ENCODE results near the gene SCAMP4.

Gene SCAMP4

DNA sequence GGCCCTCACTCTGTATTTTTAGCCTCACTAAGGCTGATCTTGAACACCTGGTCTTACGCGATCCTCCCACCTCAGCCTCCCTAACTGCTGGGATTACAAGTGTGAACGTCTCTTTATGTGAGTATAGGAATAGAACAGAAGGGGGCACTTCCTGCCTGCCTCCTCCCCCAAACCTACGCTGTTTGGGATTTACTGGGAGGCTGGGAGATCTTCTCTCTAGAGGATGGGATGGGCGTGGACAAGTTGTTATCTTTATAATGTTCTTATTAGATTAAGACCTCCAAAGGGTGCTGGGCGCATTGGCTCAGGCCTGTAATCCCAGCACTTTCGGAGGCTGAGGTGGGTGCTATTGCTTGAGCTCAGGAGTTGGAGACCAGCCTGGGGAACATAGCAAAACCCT, 32.9 kb downstream of the SCAMP4 start:
- no peak for DNase-seq (ENCODE audit: low read depth in 2 of 2)

DNA sequence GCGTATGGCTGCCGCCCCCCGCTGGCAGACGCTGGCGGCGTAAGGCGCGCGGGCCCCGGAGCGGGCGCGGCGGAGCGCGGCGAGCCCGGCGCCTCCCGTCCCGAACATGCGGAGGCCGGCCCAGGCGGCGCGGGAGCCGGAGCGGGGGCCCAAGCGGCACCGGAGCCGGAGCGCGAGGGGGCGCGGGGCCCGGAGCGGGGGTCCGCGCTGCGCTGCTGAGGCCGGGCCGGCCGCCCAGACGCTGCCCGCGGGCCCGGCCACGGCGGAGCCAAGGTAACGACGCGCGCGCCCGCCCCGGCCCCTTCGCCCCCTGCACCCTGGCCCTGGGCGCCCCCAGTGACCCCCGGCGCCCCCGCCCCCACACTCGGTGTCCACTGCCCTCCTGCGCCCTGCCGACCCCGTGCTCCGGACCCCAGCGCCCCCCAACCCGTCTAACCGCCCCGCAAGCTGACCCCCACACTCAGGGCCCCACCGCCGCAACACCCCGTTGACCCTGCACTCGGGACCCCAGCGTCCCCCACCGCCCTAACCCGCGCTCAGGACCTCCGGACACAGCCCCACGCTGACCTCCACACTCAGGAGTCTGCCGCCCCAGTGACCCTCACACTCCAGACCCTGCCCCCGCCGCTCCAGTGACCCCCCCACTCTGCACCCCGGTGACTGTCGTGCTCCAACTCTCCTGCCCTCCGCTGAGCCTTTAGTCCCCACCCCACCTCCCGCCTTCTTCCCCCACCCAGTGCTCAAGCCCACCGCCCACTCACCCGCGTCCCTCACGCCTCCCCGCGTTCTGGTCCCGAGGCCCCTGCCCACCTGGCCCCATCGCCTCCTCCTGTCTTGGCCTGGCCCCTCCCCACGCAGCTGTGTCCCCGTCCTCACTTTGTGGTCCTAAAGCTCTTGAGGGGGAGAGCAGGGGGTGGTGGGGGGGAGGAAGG, 36.2 kb downstream of the SCAMP4 start, which contains the start of gene CSNK1G2:
CSNK1G2 (plus strand) TSS at position 27 of the 932 bp plus-strand sequence. CDS start 28,601 bp downstream, outside the sequence.
- peak in 1 of 2 donors; percentile 14 for DNase-seq (ENCODE audit: low read depth in 2 of 2)

DNA sequence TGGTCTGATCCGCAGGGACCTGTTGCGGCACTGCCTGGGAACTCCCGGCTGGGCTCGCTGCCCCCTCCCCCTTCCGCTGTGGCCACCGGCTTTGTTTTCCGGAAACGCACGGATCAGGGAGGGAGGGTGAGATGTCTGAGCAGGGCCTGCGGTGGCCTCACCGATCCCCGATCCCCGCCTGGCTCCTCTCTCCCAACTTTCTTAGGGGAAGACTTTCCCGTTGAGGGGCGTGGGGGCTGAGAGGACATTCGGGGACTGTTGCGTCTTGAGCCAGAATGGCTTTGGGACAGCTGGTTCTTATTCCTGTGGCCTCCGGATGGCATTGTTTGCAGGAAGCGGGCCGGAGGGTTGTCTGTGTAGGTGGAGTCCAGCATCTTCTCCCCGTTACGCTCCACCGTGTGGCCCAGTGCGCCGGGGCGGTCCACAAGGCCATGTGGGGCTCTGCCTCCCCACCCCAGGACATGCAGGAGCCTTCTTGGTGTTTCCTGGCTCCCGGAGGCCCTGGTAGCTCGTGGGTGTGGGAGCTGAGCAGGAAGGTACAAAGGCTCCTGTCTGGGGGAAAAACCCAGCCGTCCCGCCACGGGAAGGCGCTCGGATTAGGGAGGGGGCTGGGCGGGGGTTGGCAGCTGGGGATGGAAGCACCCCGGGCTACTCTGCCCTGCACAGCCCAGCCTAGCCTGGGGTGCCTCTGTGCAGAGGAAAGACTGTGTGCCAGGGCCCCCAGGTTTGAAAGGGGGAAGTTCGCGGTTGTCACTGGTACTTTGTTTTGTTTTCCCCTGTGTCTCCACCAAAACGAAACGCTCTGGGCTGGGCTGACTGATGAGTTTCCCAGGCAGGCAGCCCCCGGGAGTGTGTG, 37.1 kb downstream of the SCAMP4 start:
- peak; percentile 47 to 55 for DNase-seq (ENCODE audit: low read depth in 2 of 2)

DNA sequence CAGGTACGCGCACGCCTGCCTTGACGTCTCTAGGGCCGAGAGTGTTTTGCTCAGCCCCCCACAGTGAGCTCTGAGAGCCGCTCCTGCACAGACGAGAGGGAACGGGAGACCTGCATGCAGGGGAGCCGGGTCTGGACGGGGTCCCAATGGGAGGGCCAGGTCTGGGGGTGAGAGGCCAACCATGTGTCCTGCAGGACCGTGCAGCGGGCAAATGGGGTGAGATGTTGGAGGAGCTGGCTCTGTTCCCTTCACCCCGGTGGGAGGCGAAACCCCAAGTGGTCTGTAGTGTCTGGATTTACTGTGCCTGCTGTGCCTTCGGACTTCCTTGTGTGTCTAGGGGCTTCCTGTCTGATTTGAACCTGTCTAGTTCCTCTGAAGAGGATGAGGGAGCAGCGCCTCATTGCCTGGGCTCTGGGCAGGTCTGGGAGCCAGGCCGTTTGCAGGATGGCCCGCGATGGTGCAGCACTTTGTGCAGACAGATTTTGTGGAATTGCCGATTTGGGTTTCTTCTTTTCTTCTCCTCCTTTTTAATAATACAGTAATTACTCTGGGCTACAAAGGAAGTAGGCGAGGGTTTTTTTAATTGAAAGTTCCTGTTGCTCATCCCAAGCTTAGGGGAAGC, 37.8 kb downstream of the SCAMP4 start:
- no peak for DNase-seq (ENCODE audit: low read depth in 2 of 2)

DNA sequence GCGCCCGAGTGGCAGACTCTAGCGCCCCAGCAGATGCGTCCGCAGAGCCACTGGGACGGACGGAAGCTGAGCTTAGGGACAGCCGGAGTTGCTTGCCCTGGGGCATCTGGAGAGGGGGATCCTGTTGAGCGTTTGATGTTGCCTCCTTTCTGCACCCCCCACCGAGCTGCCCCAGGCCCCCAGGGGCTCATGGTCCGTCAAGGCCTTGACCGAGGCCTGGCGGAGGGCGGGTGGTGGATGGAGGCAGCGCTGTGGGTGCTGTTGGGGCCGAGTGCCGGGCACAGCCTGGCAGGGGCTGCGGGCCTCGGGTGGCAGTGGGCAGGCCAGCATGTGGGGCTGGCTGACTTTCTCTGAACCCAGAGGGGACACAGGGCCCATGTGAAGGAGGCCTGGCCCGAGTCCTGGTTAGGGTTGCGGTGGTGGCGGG, 38.5 kb downstream of the SCAMP4 start:
- DNase-seq (ENCODE audit: low read depth in 2 of 2), result no peak

DNA sequence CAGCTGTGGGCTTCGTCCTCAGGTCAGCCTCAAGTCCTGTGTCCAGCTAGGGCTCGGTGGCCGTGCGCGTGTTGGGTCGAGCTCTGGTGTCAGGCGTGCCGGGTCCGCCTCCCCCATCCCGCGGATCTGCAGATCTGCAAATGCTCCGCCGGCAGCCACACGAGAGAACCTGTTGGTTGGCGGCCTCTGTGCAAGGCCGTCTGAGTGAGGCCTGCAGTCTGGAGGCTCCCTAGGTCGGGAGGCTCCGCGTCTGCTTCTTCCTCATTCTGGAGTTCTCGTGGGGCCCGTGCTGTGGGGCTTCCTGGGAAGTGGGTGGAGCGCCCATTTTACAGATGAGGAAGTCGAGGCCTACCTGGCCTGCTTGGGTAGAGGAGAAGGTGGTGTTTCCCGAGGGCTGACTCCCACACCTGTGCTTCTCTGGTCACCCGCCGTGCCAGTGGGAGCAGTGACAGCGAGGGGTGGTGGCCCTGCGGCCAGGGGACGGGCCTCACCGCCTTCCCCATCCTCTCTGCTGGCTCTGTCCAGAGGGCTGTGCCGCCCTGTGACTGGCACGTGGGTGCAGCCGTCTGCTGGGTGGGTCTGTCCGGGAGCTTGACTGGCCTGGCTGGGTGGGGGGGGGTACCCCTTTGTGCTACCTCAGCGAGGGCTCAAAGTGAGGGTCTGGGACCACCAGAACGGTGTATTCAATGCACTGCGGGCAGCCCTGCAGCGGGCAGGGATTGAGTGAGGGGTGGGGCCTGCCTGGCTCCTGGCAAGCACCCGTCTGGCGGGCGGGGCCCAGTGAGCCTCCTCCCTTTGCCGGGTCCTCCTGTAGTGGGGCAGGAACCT, 39.1 kb downstream of the SCAMP4 start:
- DNase-seq (ENCODE audit: low read depth in 2 of 2), result no peak

DNA sequence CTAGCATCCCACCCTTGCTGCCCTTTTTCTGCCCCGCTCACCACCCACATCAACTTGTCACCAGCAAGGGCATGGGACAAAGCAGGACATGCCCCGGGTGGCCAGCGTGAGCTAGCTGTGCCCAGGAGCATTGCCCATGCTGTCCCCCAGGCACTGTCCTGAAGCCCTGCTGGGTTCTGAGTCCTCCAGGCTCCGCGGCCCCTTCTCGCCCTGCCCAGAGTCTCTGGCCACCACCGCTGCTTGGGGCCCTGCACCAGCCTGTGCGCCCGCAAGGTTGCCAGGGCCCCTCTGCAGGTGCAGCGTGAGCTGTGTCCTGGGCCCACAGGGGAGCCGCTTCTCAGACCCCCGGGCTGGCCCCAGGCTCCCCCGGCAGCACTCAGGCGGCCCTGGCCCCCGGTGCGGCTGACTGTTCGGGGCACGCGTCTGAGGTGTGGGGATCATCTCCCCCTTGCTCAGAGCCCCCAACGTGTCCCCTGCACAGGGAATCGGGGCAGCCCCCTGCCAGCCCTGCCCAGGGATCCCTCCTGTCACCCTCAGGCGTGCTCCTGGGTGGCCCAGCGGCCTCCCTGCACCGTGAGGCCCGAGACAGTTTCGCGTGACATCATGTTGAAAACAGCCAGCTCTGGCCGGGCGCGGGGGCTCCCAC, 39.8 kb downstream of the SCAMP4 start:
- DNase-seq (ENCODE audit: low read depth in 2 of 2), result no peak

DNA sequence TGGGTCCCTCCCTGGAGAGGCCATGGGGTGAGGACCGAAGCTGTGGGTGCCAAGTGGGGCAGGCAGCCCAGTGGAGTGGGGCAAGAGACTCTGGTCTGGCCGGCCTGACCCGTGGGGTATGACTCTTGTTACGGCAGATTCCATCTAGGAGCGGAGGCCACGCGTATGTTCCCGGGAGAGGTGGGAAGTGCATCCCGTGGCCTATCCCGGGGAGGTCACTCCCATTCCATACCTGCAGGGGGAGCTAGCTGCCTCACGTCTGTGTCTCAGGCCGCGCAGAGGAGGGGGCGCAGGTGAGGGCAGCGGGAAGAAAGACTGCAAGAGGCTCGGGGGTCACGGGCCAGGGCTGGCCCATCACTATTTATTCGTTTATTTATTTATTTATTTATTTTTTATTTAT, 40.7 kb downstream of the SCAMP4 start:
- DNase-seq (ENCODE audit: low read depth in 2 of 2), result no peak

DNA sequence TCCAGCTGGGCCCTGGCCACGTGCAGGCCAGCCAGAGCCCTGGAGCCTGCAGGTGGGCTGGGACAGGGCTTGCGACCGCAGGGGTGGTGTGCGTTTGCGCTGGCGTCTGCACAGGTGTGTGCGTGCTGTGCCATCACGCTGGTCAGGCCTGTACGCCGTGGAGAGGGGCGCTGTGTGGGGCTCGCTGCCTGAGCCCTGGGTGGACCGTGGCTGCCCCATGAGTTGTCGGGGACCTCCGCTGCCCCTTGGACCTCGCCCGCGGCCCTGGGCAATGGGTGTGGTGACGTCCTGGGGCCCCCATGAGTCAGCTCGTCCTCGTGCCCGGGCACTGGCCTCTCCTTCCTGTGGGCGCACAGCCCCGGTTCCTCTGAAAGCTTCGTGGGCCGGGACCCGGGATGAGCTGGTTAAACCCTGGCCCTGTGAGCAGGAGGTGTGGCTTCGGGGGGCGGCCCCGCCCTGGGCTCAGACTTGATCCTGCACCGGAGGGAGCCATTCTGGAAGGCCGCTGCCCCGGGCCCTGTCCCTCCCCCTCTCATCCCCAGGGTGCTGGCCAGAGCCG, 42.5 kb downstream of the SCAMP4 start:
- no peak for DNase-seq (ENCODE audit: low read depth in 2 of 2)

DNA sequence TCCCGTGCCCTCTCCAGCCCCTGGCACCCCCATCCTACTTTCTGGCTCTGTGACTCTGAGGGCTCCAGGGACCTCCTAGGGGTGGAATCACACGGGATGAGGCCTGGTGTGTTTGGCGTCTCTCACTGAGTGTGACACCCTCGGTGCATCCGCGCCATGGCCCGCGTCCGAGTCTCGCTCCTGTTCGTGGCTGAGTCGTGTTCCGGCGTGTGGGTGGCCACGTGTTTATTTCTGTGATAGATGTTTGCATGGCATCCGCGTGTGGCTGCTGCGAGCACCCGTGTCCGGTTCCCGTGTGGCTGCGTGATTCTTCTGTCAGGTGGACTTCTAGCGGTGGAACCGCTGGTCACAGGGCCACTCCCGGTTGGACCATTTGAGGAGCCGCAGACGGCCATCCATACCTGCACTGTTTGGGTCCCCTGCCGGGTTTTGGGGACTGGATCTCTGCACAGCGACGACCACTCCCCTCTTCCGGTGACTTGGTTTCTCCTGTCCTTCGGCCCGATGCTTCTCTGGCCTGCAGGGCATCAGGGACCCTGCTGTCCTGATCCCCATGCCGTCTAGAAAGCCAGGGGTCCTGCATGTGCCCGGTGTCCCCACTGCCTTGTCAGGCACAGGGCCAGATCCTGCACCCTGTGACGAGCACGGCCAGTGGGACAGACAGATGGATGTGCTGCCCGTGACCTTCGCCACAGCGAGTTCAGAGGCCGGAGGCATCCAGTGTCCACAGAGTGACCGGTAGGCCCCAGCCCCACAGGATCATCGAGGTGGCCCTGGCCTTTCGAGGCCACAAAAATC, 44.3 kb downstream of the SCAMP4 start:
- no peak for DNase-seq (ENCODE audit: low read depth in 2 of 2)

DNA sequence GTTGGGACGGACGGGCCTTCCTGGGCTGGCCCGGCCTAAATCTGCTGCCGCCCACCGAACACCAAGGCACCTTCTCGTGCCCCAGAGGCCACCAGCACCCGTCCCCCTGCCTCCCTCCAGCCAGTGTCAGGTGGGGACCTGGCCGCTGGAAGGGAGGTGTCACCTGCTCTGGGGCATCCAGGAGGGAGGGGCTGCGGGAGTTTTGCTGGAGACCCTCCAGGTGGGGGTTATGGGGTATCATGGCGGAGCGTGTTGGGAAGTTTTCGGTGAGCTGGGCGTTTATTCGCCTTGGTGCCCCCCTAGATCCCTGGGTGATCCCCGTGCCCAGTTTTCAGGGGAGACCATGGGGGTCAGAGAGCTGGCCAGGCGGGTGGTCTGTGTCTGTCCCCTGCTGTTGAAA, 45.4 kb downstream of the SCAMP4 start:
- no peak for DNase-seq (ENCODE audit: low read depth in 2 of 2)

DNA sequence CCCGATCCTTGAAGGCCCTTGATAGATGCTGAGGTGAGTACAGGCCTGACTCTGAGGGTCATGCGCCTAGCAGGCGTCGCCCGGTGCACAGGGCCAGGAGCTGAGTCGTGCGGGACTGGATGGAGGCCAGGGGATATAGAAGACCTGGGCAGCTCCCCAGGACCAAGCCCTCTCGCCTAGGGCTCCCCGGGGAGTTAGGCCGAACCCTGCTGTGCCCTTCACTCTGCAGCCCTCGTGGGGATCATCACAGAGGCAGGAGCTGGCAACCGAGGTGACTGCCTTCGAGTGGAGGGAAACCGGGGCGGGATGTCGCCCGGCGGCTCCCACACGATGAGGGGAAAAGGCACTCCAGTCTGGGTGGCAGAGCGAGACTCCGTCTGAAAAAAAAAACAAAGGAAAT, 47.4 kb downstream of the SCAMP4 start:
- no peak for DNase-seq (ENCODE audit: low read depth in 2 of 2)

DNA sequence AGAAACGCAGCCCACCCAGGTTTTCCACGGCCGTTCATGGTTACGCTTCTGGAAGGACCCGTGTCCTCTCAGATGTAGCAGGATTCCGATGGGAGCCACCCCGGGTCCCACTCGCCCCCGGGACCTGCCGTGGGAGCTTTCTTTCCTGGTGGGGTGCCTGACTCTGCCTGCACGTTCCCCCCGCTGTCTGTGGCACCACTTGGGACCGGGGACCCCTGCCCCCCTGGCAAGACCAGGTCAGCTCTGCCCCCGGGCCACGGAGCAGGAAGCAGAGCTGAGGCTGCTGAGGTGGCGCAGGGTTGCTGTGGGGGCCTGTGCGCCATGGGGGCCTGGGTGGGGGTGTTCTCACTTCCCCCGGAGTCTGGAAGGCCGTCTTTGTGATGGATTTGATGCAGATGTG, 47.8 kb downstream of the SCAMP4 start:
- no peak for DNase-seq (ENCODE audit: low read depth in 2 of 2)

DNA sequence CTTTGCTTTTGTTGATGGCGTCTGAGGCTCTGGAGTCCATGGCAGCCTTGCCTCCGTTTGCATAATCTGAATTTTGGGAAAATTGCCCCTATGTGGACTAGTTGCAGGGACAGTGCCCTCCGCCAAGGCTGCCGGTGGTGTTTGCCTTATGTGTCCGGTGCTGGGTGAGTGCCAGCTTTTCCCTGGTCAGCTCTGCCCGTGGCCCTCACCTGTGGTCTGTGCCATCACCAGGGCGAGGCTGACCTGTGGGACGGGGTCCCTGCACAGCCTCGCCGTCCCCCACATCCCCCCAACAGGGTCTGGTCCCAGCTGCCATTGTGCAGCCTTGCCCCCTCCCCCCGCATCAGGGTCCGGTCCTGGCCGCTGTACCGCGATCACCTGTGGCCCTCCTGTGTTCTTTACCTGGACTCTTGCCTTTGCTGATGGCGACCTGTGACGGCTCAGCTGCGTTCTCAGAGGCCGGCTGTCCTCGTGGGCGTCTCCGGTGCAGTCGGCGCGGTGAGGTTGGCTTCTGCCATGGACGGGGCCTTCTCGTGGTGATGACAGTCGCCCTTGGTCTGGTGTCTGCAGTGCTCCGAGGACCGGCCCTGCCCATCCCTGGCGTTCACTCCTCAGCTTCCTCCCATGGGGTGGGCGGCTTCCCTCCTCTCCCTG, 48.4 kb downstream of the SCAMP4 start:
- DNase-seq (ENCODE audit: low read depth in 2 of 2), result no peak

DNA sequence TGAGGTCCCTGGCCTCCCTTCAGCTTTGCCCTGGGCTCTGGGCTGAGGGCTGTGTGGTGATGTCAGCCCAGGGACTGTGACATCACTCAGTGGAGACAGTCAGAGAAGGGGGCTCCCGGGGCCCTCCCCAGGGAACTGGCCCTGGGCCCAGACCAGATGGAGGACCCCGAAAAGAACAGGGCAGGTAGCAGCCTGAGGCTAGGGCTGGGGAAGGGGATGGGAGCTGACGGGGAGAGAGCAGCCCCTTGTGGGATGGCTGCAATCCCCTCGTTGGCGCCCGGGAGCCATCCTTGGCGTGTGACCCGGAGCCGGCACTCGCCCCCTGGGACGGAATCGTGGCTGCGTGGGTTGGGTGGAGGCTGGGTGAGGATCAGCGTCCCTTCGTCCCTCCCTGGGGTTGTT, 49.3 kb downstream of the SCAMP4 start:
- no peak for DNase-seq (ENCODE audit: low read depth in 2 of 2)

DNA sequence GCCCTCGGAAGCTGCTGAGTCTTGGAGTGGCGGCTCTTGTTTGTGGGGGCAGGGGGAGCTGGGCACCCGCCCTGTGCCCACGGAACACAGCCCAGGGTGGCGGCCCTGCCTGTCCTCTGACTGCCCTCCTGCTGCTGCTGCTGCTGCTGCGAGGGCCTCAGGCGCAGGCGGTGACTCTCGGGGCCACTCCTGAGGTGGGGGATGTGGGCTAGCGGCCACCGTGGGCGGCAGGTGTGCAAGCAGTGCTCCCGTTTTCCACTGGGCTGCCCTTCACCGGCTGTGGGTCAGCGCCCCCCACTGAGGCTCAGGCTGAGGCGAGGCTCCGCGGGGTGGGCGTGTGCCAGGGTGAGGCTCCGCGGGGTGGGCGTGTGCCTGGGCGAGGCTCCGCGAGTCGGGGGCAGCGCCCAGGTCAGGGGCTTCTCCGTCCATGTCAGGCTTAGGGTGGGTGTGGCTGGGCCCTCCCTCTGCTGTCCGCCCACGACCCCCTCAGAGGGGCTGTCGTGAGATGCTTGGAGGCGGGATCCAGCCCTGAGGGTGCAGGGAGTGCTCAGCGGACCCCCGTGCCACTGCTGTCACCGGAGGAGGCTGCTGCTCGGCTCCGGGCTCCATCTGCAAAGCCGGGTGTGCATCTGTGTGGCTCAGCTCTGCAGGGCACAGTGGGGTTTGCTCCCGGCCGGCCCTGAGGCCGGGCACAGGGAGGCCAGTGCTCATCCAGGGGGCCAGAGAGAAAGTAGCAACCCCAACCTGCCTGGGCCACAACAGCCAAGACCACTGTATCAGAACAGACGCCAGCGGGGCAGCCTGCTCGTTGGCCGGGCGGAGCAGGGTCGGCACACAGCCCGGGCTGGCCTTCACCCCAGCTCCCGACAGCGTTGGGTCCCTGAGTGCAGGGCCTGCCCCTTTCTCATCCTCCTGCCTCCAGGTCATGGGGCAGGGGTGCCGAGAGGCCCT, 50.2 kb downstream of the SCAMP4 start:
- no peak for DNase-seq (ENCODE audit: low read depth in 2 of 2)

DNA sequence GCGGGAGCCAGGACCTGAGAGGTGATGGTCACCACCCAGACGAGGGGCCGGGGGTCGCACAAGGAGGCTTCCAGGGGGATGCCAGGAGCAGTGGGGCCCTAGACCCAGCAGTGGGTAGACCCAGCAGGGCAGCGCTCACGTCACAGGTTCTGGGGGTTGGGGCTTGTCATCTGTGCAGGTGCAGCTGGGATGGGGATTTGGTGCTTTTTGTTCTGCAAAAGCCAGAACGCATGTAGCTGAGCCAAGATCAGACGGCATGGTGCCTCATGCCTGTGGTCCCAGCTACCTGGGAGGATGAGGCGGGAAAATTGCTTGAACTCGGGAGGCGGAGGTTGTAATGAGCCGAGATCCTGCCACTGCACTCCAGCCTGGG, 50.9 kb downstream of the SCAMP4 start:
- no peak for DNase-seq (ENCODE audit: low read depth in 2 of 2)

Data from stimulated activated CD8-positive, alpha-beta memory T cell treated with anti-CD3 and anti-CD28 coated beads, Interleukin-15, amount 100 ng/mL, for 4 hours (primary cell).